Measurements from ENCODE around the gene MTX1. TPM values are rescaled to one million over a fixed set of nuclear protein-coding genes. Genes with fewer than 3 reads are reported as not detected.
"Not testable (repeated sequence)": the region's sequence is repeated elsewhere in the genome, so short reads cannot be mapped to it uniquely, and the experiment has no call there.

The MTX1 gene
- total and polyA plus RNA-seq, 2 donors = 13.6 to 40.2 TPM

DNA sequence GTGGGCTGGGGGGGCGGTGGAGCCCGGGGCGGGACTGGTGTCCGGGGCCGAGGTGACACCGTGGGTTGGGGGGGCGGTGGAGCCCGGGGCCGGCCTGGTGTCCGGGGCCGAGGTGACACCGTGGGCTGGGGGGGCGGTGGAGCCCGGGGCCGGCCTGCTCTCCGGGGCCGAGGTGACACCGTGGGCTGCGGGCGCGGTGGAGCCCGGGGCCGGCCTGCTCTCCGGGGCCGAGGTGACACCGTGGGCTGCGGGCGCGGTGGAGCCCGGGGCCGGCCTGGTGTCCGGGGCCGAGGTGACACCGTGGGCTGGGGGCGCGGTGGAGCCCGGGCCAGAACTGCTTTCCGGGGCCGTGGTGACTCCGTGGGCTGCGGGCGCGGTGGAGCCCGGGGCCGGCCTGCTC lies 18.6 kb upstream of the MTX1 start:
- H3K4me3 ChIP-seq (ENCODE audit: low read depth, low read length); H3K36me3 ChIP-seq (ENCODE audit: insufficient read depth); H3K27ac ChIP-seq (ENCODE audit: low read depth); H3K4me1 ChIP-seq (ENCODE audit: insufficient read depth); DNase-seq (ENCODE audit: extremely low spot score): not testable (repeated sequence)
- 95% methylated on average over 25 of the region's 45 CpGs for WGBS

DNA sequence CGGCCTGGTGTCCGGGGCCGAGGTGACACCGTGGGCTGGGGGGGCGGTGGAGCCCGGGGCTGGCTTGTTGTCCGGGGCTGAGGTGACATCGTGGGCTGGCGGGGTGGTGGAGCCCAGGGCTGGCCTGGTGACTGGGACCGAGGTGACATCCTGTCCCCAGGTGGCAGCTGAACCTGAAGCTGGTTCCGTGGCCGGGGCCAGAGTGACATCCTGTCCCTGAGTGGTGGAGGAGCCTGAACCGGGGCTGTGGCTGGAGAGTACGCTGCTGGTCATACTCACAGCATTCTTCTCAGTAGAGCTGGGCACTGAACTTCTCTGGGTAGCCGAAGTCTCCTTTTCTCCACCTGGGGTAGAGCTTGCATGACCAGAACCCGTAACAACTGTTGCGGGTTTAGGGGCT lies 16.6 kb upstream of the MTX1 start:
- no peak overlapping the region for H3K27ac ChIP-seq (ENCODE audit: low read depth)
- no peak overlapping the region for H3K4me3 ChIP-seq (ENCODE audit: low read depth, low read length)
- no peak for DNase-seq (ENCODE audit: extremely low spot score)
- 91% methylated on average over 17 of the region's 17 CpGs for WGBS
- H3K4me1 ChIP-seq (ENCODE audit: insufficient read depth) = no peaks in the 10 kb centered on the region
- H3K36me3 ChIP-seq (ENCODE audit: insufficient read depth) = no peaks in the 10 kb centered on the region

- Histone ChIP-seq H3K4me1 (ENCODE audit: insufficient read depth) (no peaks in the 10 kb centered on the region), H3K27ac (ENCODE audit: low read depth) (peak overlapping the region; percentile 65), H3K4me3 (ENCODE audit: low read depth, low read length) (peak overlapping the region; percentile 44), H3K36me3 (ENCODE audit: insufficient read depth) (no peaks in the 10 kb centered on the region)
- no peak for DNase-seq (ENCODE audit: extremely low spot score)
- WGBS = 44% methylated on average over 20 of the region's 20 CpGs
Observed at GRCh38 chr1:155192346-155193274, 15.9 kb upstream of the MTX1 start.

GRCh38 chr1:155193275-155193990 lies 15.1 kb upstream of the MTX1 start:
- peak overlapping the region; percentile 44 for H3K4me3 ChIP-seq (ENCODE audit: low read depth, low read length)
- no peaks in the 10 kb centered on the region for H3K4me1 ChIP-seq (ENCODE audit: insufficient read depth)
- H3K36me3 ChIP-seq (ENCODE audit: insufficient read depth) = no peaks in the 10 kb centered on the region
- no peak for DNase-seq (ENCODE audit: extremely low spot score)
- under 1% methylated on average over 38 of the region's 38 CpGs for WGBS
- peak overlapping the region; percentile 73 for H3K27ac ChIP-seq (ENCODE audit: low read depth)

DNA sequence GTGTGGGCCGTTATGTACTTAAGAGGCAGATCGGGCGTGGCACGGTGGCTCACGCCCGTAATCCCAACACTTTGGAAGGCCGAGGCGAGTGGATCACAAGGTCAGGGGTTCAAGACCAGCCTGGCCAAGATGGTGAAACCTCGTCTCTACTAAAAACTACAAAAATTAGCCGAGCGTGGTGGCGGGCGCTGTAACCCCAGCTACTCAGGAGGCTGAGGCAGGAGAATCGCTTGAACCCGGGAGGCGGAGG lies 14.6 kb upstream of the MTX1 start:
- not testable (repeated sequence) for DNase-seq (ENCODE audit: extremely low spot score); H3K4me1 ChIP-seq (ENCODE audit: insufficient read depth); H3K36me3 ChIP-seq (ENCODE audit: insufficient read depth)
- 4% methylated on average over 16 of the region's 16 CpGs for WGBS
- H3K27ac ChIP-seq (ENCODE audit: low read depth) = peak overlapping the region; percentile 73
- H3K4me3 ChIP-seq (ENCODE audit: low read depth, low read length) = peak overlapping the region; percentile 44

DNA sequence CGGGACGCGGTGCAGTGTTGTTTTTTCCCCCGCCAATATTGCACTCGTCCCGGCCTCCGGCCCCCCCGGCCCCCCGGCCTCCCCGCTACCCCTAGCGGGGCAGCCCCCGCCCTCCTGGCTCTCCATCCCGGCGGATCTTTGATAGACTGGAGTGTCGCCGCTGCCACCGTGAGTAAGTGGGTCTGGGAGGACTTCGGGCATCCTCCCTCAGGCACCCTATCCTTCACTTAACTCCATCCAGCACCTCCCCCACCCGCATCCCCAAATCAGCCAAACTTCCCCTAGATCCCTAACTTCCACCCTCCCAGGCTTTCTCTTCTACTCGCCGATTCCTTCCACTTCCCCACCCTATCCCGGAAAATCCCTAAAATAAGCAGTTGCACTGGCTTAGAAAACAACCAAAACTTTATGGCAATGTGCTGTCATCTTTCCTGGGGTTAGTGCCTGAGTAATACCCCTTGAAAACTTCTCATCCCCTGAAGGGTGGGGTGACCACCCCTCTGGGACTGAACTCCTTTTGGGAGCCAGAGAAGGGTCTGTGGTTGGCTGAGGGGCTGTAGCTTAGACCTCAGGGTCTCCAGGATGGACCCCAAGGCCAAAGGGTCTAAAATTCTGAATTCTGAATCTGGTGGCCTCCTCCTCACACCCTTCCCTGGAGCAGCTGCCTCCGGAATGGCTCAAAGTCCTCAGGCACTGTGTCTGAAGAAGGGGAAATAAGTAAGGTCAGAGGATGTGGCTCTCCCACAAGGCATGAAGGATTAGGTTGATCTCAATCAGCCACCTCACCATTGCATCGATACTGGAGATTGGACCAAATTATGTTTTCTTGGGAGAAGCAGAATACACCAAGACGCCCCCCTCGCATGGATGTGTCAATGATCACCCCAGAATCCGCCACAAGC lies 13.0 kb upstream of the MTX1 start:
- H3K4me1 ChIP-seq (ENCODE audit: insufficient read depth) = no peaks in the 10 kb centered on the region
- H3K36me3 ChIP-seq (ENCODE audit: insufficient read depth) = no peaks in the 10 kb centered on the region
- peak overlapping the region; percentile 44 for H3K4me3 ChIP-seq (ENCODE audit: low read depth, low read length)
- H3K27ac ChIP-seq (ENCODE audit: low read depth) = no peak overlapping the region
- DNase-seq (ENCODE audit: extremely low spot score) = no peak
- 17% methylated on average over 27 of the region's 27 CpGs for WGBS

- Histone ChIP-seq H3K36me3 (ENCODE audit: insufficient read depth) (no peaks in the 10 kb centered on the region), H3K4me1 (ENCODE audit: insufficient read depth) (no peaks in the 10 kb centered on the region), H3K4me3 (ENCODE audit: low read depth, low read length) (no peak overlapping the region), H3K27ac (ENCODE audit: low read depth) (no peak overlapping the region)
- 65% methylated on average over 6 of the region's 6 CpGs for WGBS
- DNase-seq (ENCODE audit: extremely low spot score) = no peak
Observed at GRCh38 chr1:155196103-155196892, 12.2 kb upstream of the MTX1 start.

GRCh38 chr1:155196893-155197638 lies 11.4 kb upstream of the MTX1 start:
- DNase-seq (ENCODE audit: extremely low spot score) = no peak
- WGBS = 86% methylated on average over 20 of the region's 20 CpGs
- Histone ChIP-seq H3K4me3 (ENCODE audit: low read depth, low read length) (no peak overlapping the region), H3K27ac (ENCODE audit: low read depth) (no peak overlapping the region), H3K4me1 (ENCODE audit: insufficient read depth) (no peaks in the 10 kb centered on the region), H3K36me3 (ENCODE audit: insufficient read depth) (no peaks in the 10 kb centered on the region)

- 92% methylated on average over 15 of the region's 15 CpGs for WGBS
- Histone ChIP-seq H3K27ac (ENCODE audit: low read depth) (no peak overlapping the region), H3K4me3 (ENCODE audit: low read depth, low read length) (no peak overlapping the region), H3K4me1 (ENCODE audit: insufficient read depth) (no peaks in the 10 kb centered on the region), H3K36me3 (ENCODE audit: insufficient read depth) (no peaks in the 10 kb centered on the region)
- DNase-seq (ENCODE audit: extremely low spot score) = no peak
Observed at GRCh38 chr1:155197901-155198546, 10.5 kb upstream of the MTX1 start.

DNA sequence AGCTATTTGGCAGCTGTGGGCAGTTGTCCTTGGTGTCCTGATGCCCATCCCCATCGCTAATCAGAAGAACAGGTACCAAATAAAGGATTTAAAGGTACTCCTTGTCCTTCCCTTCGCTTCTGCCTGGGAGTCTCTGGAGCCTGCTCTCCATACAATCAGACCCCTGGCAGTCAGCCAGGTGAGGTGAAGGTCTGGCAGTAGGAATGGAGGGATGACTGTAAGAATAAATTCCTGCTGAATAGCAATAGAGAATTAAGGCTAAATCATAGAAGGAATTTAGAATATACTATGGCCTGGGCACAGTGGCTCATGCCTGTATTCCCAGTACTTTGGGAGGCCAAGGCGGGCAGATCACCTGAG lies 10.0 kb upstream of the MTX1 start:
- WGBS = 94% methylated on average over 3 of the region's 3 CpGs
- Histone ChIP-seq H3K4me1 (ENCODE audit: insufficient read depth) (no peaks in the 10 kb centered on the region), H3K4me3 (ENCODE audit: low read depth, low read length) (no peak overlapping the region), H3K36me3 (ENCODE audit: insufficient read depth) (no peaks in the 10 kb centered on the region), H3K27ac (ENCODE audit: low read depth) (no peak overlapping the region)
- no peak for DNase-seq (ENCODE audit: extremely low spot score)

GRCh38 chr1:155199792-155200191 lies 8.7 kb upstream of the MTX1 start:
- WGBS = 83% methylated on average over 4 of the region's 4 CpGs
- Histone ChIP-seq H3K27ac (ENCODE audit: low read depth) (no peak overlapping the region), H3K36me3 (ENCODE audit: insufficient read depth) (no peaks in the 10 kb centered on the region), H3K4me1 (ENCODE audit: insufficient read depth) (no peaks in the 10 kb centered on the region), H3K4me3 (ENCODE audit: low read depth, low read length) (no peak overlapping the region)
- DNase-seq (ENCODE audit: extremely low spot score) = no peak

DNA sequence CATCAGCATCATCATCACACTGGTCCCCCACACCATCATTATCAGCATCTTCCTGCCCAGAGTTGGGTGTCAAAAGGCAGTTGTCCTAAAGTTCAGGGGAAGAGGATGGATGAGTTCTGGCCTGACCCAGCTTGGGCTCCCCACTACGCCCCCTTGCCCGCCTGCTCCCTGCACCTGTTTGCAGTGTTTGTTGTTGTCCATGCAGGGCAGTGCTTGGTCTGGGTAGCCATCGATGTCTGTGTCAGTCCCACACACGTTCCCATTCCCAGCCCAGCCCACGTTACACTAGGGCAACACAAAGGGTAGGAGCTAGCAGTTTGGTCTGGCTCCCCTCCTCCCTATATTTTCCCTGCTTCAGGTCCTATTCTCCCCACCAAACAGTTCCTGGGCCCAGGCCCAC lies 7.6 kb upstream of the MTX1 start:
- no peak for DNase-seq (ENCODE audit: extremely low spot score)
- Histone ChIP-seq H3K4me1 (ENCODE audit: insufficient read depth) (no peaks in the 10 kb centered on the region), H3K4me3 (ENCODE audit: low read depth, low read length) (no peak overlapping the region), H3K36me3 (ENCODE audit: insufficient read depth) (no peaks in the 10 kb centered on the region), H3K27ac (ENCODE audit: low read depth) (no peak overlapping the region)
- WGBS = 92% methylated on average over 5 of the region's 5 CpGs

All from urinary bladder (tissue), 4 donors.